Measurements from ENCODE around the gene ABCG4.
A peak's percentile ranks its signal among the peaks of the same experiment; 100 is the strongest.
"Not testable (repeated sequence)": the region's sequence is repeated elsewhere in the genome, so short reads cannot be mapped to it uniquely, and the experiment has no call there.

ABCG4 gene

GRCh38 chr11:119121811-119122124 lies 27.1 kb upstream of the ABCG4 start:
- TF ChIP-seq ZNF274 (IDR thresholded peaks at IDR 0.05; ENCODE audit: low read depth, low read length): no peak
- peak overlapping the region; percentile 90 for H3K4me3 ChIP-seq (ENCODE audit: low read length)

- no peak for TF ChIP-seq ZNF274 (IDR thresholded peaks at IDR 0.05; ENCODE audit: low read depth, low read length)
Measured at GRCh38 chr11:119125821-119126220, 23.0 kb upstream of the ABCG4 start.

GRCh38 chr11:119126675-119127268 lies 22.1 kb upstream of the ABCG4 start:
- H3K4me3 ChIP-seq (ENCODE audit: low read length): no peak overlapping the region
- no peak for TF ChIP-seq ZNF274 (IDR thresholded peaks at IDR 0.05; ENCODE audit: low read depth, low read length)

More at GRCh38 chr11:119125821-119126220, 23.0 kb upstream of the ABCG4 start:
- H3K4me3 ChIP-seq (ENCODE audit: low read length): no peak overlapping the region

- TF ChIP-seq ZNF274 (IDR thresholded peaks at IDR 0.05; ENCODE audit: low read depth, low read length): no peak
Measured at GRCh38 chr11:119130662-119131061, 18.2 kb upstream of the ABCG4 start.

GRCh38 chr11:119134389-119134978 lies 14.4 kb upstream of the ABCG4 start:
- TF ChIP-seq ZNF274 (IDR thresholded peaks at IDR 0.05; ENCODE audit: low read depth, low read length): no peak
- no peak overlapping the region for H3K4me3 ChIP-seq (ENCODE audit: low read length)

More at GRCh38 chr11:119130662-119131061, 18.2 kb upstream of the ABCG4 start:
- H3K4me3 ChIP-seq (ENCODE audit: low read length): no peak overlapping the region

GRCh38 chr11:119139276-119139675 lies 9.6 kb upstream of the ABCG4 start:
- H3K4me3 ChIP-seq (ENCODE audit: low read length): not testable (repeated sequence)

- no peak for TF ChIP-seq ZNF274 (IDR thresholded peaks at IDR 0.05; ENCODE audit: low read depth, low read length)
Measured at GRCh38 chr11:119144825-119145486, 3.9 kb upstream of the ABCG4 start.

GRCh38 chr11:119145551-119145950 lies 3.3 kb upstream of the ABCG4 start:
- TF ChIP-seq ZNF274 (IDR thresholded peaks at IDR 0.05; ENCODE audit: low read depth, low read length): no peak
- H3K4me3 ChIP-seq (ENCODE audit: low read length): no peak overlapping the region

More at GRCh38 chr11:119144825-119145486, 3.9 kb upstream of the ABCG4 start:
- H3K4me3 ChIP-seq (ENCODE audit: low read length): no peak overlapping the region

- no peak overlapping the region for H3K4me3 ChIP-seq (ENCODE audit: low read length)
- TF ChIP-seq ZNF274 (IDR thresholded peaks at IDR 0.05; ENCODE audit: low read depth, low read length): no peak
Measured at GRCh38 chr11:119147604-119148333, 1.1 kb upstream of the ABCG4 start.

- H3K4me3 ChIP-seq (ENCODE audit: low read length): peak overlapping the region; percentile 27; the same call in 1 of the 2 replicates
- no peak for TF ChIP-seq ZNF274 (IDR thresholded peaks at IDR 0.05; ENCODE audit: low read depth, low read length)
Measured at GRCh38 chr11:119148720-119149017, 183 bp upstream of the ABCG4 start.

GRCh38 chr11:119149786-119150275 lies 979 bp downstream of the ABCG4 start:
- TF ChIP-seq ZNF274 (IDR thresholded peaks at IDR 0.05; ENCODE audit: low read depth, low read length): no peak
- no peak overlapping the region for H3K4me3 ChIP-seq (ENCODE audit: low read length)

- H3K4me3 ChIP-seq (ENCODE audit: low read length): no peak overlapping the region
- no peak for TF ChIP-seq ZNF274 (IDR thresholded peaks at IDR 0.05; ENCODE audit: low read depth, low read length)
Measured at GRCh38 chr11:119152043-119152442, 3.2 kb downstream of the ABCG4 start.

- no peak for TF ChIP-seq ZNF274 (IDR thresholded peaks at IDR 0.05; ENCODE audit: low read depth, low read length)
- H3K4me3 ChIP-seq (ENCODE audit: low read length): no peak overlapping the region
Measured at GRCh38 chr11:119152604-119153003, 3.8 kb downstream of the ABCG4 start.

GRCh38 chr11:119153049-119153818 lies 4.4 kb downstream of the ABCG4 start:
- no peak for TF ChIP-seq ZNF274 (IDR thresholded peaks at IDR 0.05; ENCODE audit: low read depth, low read length)
- H3K4me3 ChIP-seq (ENCODE audit: low read length): no peak overlapping the region
